Daoy (cell line): ENCODE measurements around the gene DYRK2. TPM values are rescaled to one million over a fixed set of nuclear protein-coding genes. Genes with fewer than 3 reads are reported as not detected.

Source experiments
- DNase-seq: peaks from one replicate; pipeline ENCODE4 v3.0.0-alpha.2; 2015; ENCODE audit warnings: low read depth
- total RNA-seq: library from RNA; depleted of rRNA; stranded (reverse); fragments of >200 nt; shearing (Covaris generic); gene quantifications from 2 replicates; pipeline ENCODE4 v1.2.3, GENCODE V29; 2014

Gene DYRK2
- total RNA-seq, 1 experiment from 2014 or later = 31.3 TPM

GRCh38 chr12:67704071-67704470 lies 55.5 kb downstream of the DYRK2 start:
- DNase-seq = no peak

GRCh38 chr12:67705394-67706370 lies 57.1 kb downstream of the DYRK2 start:
- peak; percentile 80 for DNase-seq

- DNase-seq = no peak
Observed at GRCh38 chr12:67709367-67709954, 60.9 kb downstream of the DYRK2 start.

GRCh38 chr12:67710582-67710981 lies 62.0 kb downstream of the DYRK2 start:
- peak; percentile 61 for DNase-seq

GRCh38 chr12:67712011-67712410 lies 63.5 kb downstream of the DYRK2 start:
- DNase-seq = no peak

- DNase-seq = peak; percentile 36
Observed at GRCh38 chr12:67714648-67715047, 66.1 kb downstream of the DYRK2 start.
